ENCODE data around the gene FEZF2. TPM values are rescaled to one million over a fixed set of nuclear protein-coding genes. Genes with fewer than 3 reads are reported as not detected.

The FEZF2 gene
- total RNA-seq, 3 donors from 2014 or later (not counting 1 experiment from before 2014, with no cell fraction given), result not detected

- no peaks in the 10 kb centered on the region for H3K27me3 Mint-ChIP-seq (ENCODE audit: low read depth in 2 of 2)
- intact Hi-C loops (cut with micrococcal nuclease), result no loop called here
Measured at GRCh38 chr3:62323241-62323640, 50.1 kb downstream of the FEZF2 start.

More at GRCh38 chr3:62323241-62323640, 50.1 kb downstream of the FEZF2 start:
- H3K9me3 Mint-ChIP-seq, result peaks cover 6% of the 10 kb centered on the region in 2 donors
- H3K4me3 Mint-ChIP-seq, result no peak overlapping the region
- peaks cover 9 to 11% of the 10 kb centered on the region in 2 donors for H3K4me1 Mint-ChIP-seq
- Histone ChIP-seq H3K36me3 (ENCODE audit: control insufficient read depth, insufficient read depth, low read length) (no peaks in the 10 kb centered on the region), H3K4me3 (ENCODE audit: low read length) (no peak overlapping the region), H3K4me1 (ENCODE audit: control insufficient read depth, insufficient read depth, low read length) (peaks cover 11% of the 10 kb centered on the region), H3K9me3 (ENCODE audit: control insufficient read depth, insufficient read depth, low read length) (peaks cover 11% of the 10 kb centered on the region), H3K27me3 (ENCODE audit: control insufficient read depth, insufficient read depth, low read length) (peaks cover 2% of the 10 kb centered on the region), H3K27ac (ENCODE audit: low read length) (no peak overlapping the region)
- no peak for ATAC-seq
- DNase-seq, result no peak
- no peak for TF ChIP-seq CTCF (IDR thresholded peaks at IDR 0.05)
- 91% methylated on average over 1 of the region's 1 CpG for WGBS (ENCODE audit: insufficient coverage)
- H3K27ac Mint-ChIP-seq, result no peak overlapping the region
- H3K36me3 Mint-ChIP-seq, result no peaks in the 10 kb centered on the region

Measured in natural killer cell (primary cell).